H9 (cell line): ENCODE data around the gene VWA5A. TPM values are rescaled to one million over a fixed set of nuclear protein-coding genes. Genes with fewer than 3 reads are reported as not detected.

Experiments
- DNase-seq: peaks from one replicate; pipeline ENCODE4 v3.0.0-alpha.2; 2017
- H2AFZ ChIP-seq: one replicate; pipeline ENCODE4 v1.6.1; 2013; ENCODE audit warnings: mild to moderate bottlenecking, low read length, control low read depth, moderate library complexity
- H2AK5ac ChIP-seq: 2 replicates; pipeline ENCODE4 v1.6.1; 2013; ENCODE audit warnings: low read length, control low read depth, mixed read lengths; ENCODE audit not compliant: insufficient read length
- H2BK120ac ChIP-seq: one replicate; pipeline ENCODE4 v1.6.1; 2013; ENCODE audit warnings: low read depth, mild to moderate bottlenecking, low read length, control low read depth, inconsistent platforms; ENCODE audit not compliant: poor library complexity, severe bottlenecking
- H2BK12ac ChIP-seq: 2 replicates; pipeline ENCODE4 v1.6.1; 2013; ENCODE audit warnings: low read length, control low read depth, mixed read lengths, low read depth; ENCODE audit not compliant: insufficient read length
- H2BK15ac ChIP-seq: 2 replicates; pipeline ENCODE4 v1.6.1; 2013; ENCODE audit warnings: low read depth, low read length, control low read depth
- H2BK20ac ChIP-seq: one replicate; pipeline ENCODE4 v1.6.1; 2013; ENCODE audit warnings: low read depth, mild to moderate bottlenecking, low read length, control low read depth, inconsistent platforms; ENCODE audit not compliant: poor library complexity, severe bottlenecking
- H2BK5ac ChIP-seq: 2 replicates; pipeline ENCODE4 v1.6.1; 2013; ENCODE audit warnings: low read length, control low read depth, mixed read lengths; ENCODE audit not compliant: insufficient read length
- H3K14ac ChIP-seq: 2 replicates; pipeline ENCODE4 v1.6.1; 2013; ENCODE audit warnings: low read length, control low read depth; ENCODE audit not compliant: insufficient read depth
- H3K18ac ChIP-seq: 2 replicates; pipeline ENCODE4 v1.6.1; 2013; ENCODE audit warnings: low read depth, mild to moderate bottlenecking, mixed read lengths, low read length, control low read depth; ENCODE audit not compliant: insufficient read length
- H3K23ac ChIP-seq: 2 replicates; pipeline ENCODE4 v1.6.1; 2013; ENCODE audit warnings: low read length, control low read depth, mixed read lengths, low read depth; ENCODE audit not compliant: insufficient read length
- H3K23me2 ChIP-seq: 2 replicates; pipeline ENCODE4 v1.6.1; 2013; ENCODE audit warnings: low read depth, mild to moderate bottlenecking, mixed read lengths, low read length, control low read depth; ENCODE audit not compliant: insufficient read length, poor library complexity, severe bottlenecking
- H3K27ac ChIP-seq: 2 replicates; pipeline ENCODE4 v1.5.1; 2013; ENCODE audit warnings: low read length, control low read depth, mixed read lengths, low read depth; ENCODE audit not compliant: insufficient read length
- H3K27me3 ChIP-seq: 2 replicates; pipeline ENCODE4 v1.6.1; 2013; ENCODE audit warnings: low read length, control low read depth, inconsistent platforms; ENCODE audit not compliant: insufficient read depth
- H3K4ac ChIP-seq: 2 replicates; pipeline ENCODE4 v1.6.1; 2013; ENCODE audit warnings: low read depth, mild to moderate bottlenecking, control low read depth, inconsistent platforms, low read length, moderate library complexity
- H3K4me1 ChIP-seq: 2 replicates; pipeline ENCODE4 v1.6.1; 2013; ENCODE audit warnings: low read length, control low read depth, inconsistent platforms; ENCODE audit not compliant: insufficient read depth
- H3K4me2 ChIP-seq: 2 replicates; pipeline ENCODE4 v1.6.1; 2013; ENCODE audit warnings: low read length, control low read depth, mixed read lengths; ENCODE audit not compliant: insufficient read length, insufficient read depth
- H3K56ac ChIP-seq: 2 replicates; pipeline ENCODE4 v1.6.1; 2013; ENCODE audit warnings: low read depth, mild to moderate bottlenecking, mixed read lengths, low read length, control low read depth; ENCODE audit not compliant: insufficient read length
- H3K79me1 ChIP-seq: 2 replicates; pipeline ENCODE4 v1.6.1; 2013; ENCODE audit warnings: low read depth, mild to moderate bottlenecking, moderate library complexity, low read length, control low read depth, inconsistent platforms; ENCODE audit not compliant: insufficient read depth, poor library complexity, severe bottlenecking
- H3K79me2 ChIP-seq: 2 replicates; pipeline ENCODE4 v1.6.1; 2013; ENCODE audit warnings: low read length, control low read depth, inconsistent platforms; ENCODE audit not compliant: insufficient read depth
- H3K9ac ChIP-seq: 2 replicates; pipeline ENCODE4 v1.6.1; 2013; ENCODE audit warnings: low read length, control low read depth, mixed read lengths; ENCODE audit not compliant: insufficient read length; ENCODE audit errors: extremely low read depth
- H3K9me3 ChIP-seq: one replicate; pipeline ENCODE4 v1.6.1; 2013; ENCODE audit warnings: low read depth, low read length, inconsistent platforms; ENCODE audit not compliant: control insufficient read depth
- H3T11ph ChIP-seq: one replicate; pipeline ENCODE4 v1.6.1; 2013; ENCODE audit warnings: mild to moderate bottlenecking, low read length, control low read depth, inconsistent platforms
- H4K20me1 ChIP-seq: one replicate; pipeline ENCODE4 v1.6.1; 2013; ENCODE audit not compliant: control insufficient read depth, insufficient read length, insufficient read depth
- H4K5ac ChIP-seq: 2 replicates; pipeline ENCODE4 v1.6.1; 2013; ENCODE audit warnings: low read depth, mild to moderate bottlenecking, mixed read lengths, low read length, control low read depth; ENCODE audit not compliant: insufficient read length
- H4K8ac ChIP-seq: replicated peaks from 2 replicates; pipeline ENCODE4 v1.6.1; 2013; ENCODE audit warnings: low read length, control low read depth, mixed read lengths, low read depth; ENCODE audit not compliant: insufficient read length
- H4K91ac ChIP-seq: 2 replicates; pipeline ENCODE4 v1.6.1; 2013; ENCODE audit warnings: low read depth, mild to moderate bottlenecking, moderate library complexity, mixed read lengths, low read length, control low read depth; ENCODE audit not compliant: insufficient read length
- H3K27ac Mint-ChIP-seq, 3 experiments: 2 replicates in 2 of 3; 3 replicates in 1 of 3; pipeline ENCODE4 v1.8.0; 2020 to 2021; ENCODE audit warnings: mixed read lengths in 3 of 3, mild to moderate bottlenecking in 1 of 3, moderate library complexity in 1 of 3
- H3K27me3 Mint-ChIP-seq: 2 replicates; pipeline ENCODE4 v1.8.0; 2021; ENCODE audit warnings: low read depth, mild to moderate bottlenecking, moderate library complexity, mixed read lengths
- H3K36me3 Mint-ChIP-seq, 3 experiments: 2 replicates in 2 of 3; 3 replicates in 1 of 3; pipeline ENCODE4 v1.8.0; 2020 to 2021; ENCODE audit warnings: low read depth in 3 of 3, mixed read lengths in 3 of 3; ENCODE audit not compliant: insufficient read depth in 1 of 3
- H3K4me1 Mint-ChIP-seq, 2 experiments: 2 replicates each; pipeline ENCODE4 v1.8.0; 2020; ENCODE audit warnings: mixed read lengths in 2 of 2
- H3K4me3 Mint-ChIP-seq, 2 experiments: 2 replicates in 1 of 2; 3 replicates in 1 of 2; pipeline ENCODE4 v1.8.0; 2020 to 2021; ENCODE audit warnings: mild to moderate bottlenecking in 2 of 2, mixed read lengths in 2 of 2, moderate library complexity in 1 of 2
- H3K9me3 Mint-ChIP-seq, 2 experiments: 2 replicates in 1 of 2; 3 replicates in 1 of 2; pipeline ENCODE4 v1.8.0; 2020; ENCODE audit warnings: mild to moderate bottlenecking in 2 of 2, mixed read lengths in 2 of 2, moderate library complexity in 1 of 2
- CTCF ChIP-seq: fragments of 200-600 bp; sonication (generic); conservative IDR thresholded peaks from 3 replicates; pipeline ENCODE4 v1.8.0; 2021; ENCODE audit warnings: antibody characterized with exemption, mild to moderate bottlenecking
- WGBS: extraction: QIAGEN DNeasy Blood & Tissue Kit; methylation state at CpG from one replicate; pipeline ENCODE4 v1.1.7; 2013; ENCODE audit warnings: missing lambda C conversion rate, low lambda C conversion rate, mixed read lengths; ENCODE audit not compliant: insufficient read length; ENCODE audit errors: extremely low coverage; 5-methylcytosine and 5-hydroxymethylcytosine counted together
- total RNA-seq: library from RNA; stranded (reverse); gene quantifications from 2 replicates; pipeline ENCODE4 v1.2.1, GENCODE V29; 2021

VWA5A gene
- total RNA-seq, 1 experiment from 2014 or later: 15.6 TPM

- H2BK5ac ChIP-seq: no peak within 1 kb of the TSS
- no peak within 1 kb of the TSS for H3T11ph ChIP-seq
- H4K91ac ChIP-seq: no peak within 1 kb of the TSS
- Mint-ChIP-seq H3K4me3 (no peak within 1 kb of the TSS), H3K36me3 (no peaks in the 10 kb centered on the region), H3K9me3 (no peaks in the 10 kb centered on the region), H3K4me1 (no peaks in the 10 kb centered on the region; a peak in 1 of 4 replicates), H3K27ac (no peak within 1 kb of the TSS), H3K27me3 (peaks cover 44% of the 10 kb centered on the region)
- no peak within 1 kb of the TSS for H2BK20ac ChIP-seq
- H3K4ac ChIP-seq: no peak within 1 kb of the TSS
- no peaks in the 10 kb centered on the region for H3K79me2 ChIP-seq
- no peak within 1 kb of the TSS for H2AFZ ChIP-seq
- no peak within 1 kb of the TSS for H3K27ac ChIP-seq
- no peaks in the 10 kb centered on the region for H3K4me1 ChIP-seq
- H3K27me3 ChIP-seq: no peaks in the 10 kb centered on the region
- no peak for TF ChIP-seq CTCF
- H4K8ac ChIP-seq: no peak within 1 kb of the TSS
- no CpG with 5 or more reads among the region's 3 CpGs for WGBS
- no peak within 1 kb of the TSS for H2AK5ac ChIP-seq
- no peaks in the 10 kb centered on the region for H3K9me3 ChIP-seq
- no peak for DNase-seq
- H3K14ac ChIP-seq: no peak within 1 kb of the TSS
- no peak within 1 kb of the TSS for H3K56ac ChIP-seq
- no peak within 1 kb of the TSS for H3K9ac ChIP-seq
- H3K79me1 ChIP-seq: no peaks in the 10 kb centered on the region
- H3K23ac ChIP-seq: no peak within 1 kb of the TSS
- no peak within 1 kb of the TSS for H4K5ac ChIP-seq
- H2BK15ac ChIP-seq: no peak within 1 kb of the TSS
- no peaks in the 10 kb centered on the region for H3K23me2 ChIP-seq
- H3K18ac ChIP-seq: no peak within 1 kb of the TSS
- H3K4me2 ChIP-seq: no peak within 1 kb of the TSS
- H2BK120ac ChIP-seq: no peak within 1 kb of the TSS
- no peaks in the 10 kb centered on the region for H4K20me1 ChIP-seq
- no peak within 1 kb of the TSS for H2BK12ac ChIP-seq
Measured at GRCh38 chr11:124183068-124183467, 67.8 kb downstream of the VWA5A start, which contains the start of gene OR10D3. TSS of gene OR10D3 (plus strand) at chr11:124183345. CDS start at chr11:124185270, 1,925 bp downstream.
